GM19452 (cell line): ENCODE results near the gene GRAP2.

ENCODE experiments used
- ATAC-seq: cut with Tn5 transposase; IDR thresholded peaks from one replicate; pipeline ENCODE4 v1.9.1; 2021; ENCODE audit not compliant: unreplicated experiment

GRAP2 gene

DNA sequence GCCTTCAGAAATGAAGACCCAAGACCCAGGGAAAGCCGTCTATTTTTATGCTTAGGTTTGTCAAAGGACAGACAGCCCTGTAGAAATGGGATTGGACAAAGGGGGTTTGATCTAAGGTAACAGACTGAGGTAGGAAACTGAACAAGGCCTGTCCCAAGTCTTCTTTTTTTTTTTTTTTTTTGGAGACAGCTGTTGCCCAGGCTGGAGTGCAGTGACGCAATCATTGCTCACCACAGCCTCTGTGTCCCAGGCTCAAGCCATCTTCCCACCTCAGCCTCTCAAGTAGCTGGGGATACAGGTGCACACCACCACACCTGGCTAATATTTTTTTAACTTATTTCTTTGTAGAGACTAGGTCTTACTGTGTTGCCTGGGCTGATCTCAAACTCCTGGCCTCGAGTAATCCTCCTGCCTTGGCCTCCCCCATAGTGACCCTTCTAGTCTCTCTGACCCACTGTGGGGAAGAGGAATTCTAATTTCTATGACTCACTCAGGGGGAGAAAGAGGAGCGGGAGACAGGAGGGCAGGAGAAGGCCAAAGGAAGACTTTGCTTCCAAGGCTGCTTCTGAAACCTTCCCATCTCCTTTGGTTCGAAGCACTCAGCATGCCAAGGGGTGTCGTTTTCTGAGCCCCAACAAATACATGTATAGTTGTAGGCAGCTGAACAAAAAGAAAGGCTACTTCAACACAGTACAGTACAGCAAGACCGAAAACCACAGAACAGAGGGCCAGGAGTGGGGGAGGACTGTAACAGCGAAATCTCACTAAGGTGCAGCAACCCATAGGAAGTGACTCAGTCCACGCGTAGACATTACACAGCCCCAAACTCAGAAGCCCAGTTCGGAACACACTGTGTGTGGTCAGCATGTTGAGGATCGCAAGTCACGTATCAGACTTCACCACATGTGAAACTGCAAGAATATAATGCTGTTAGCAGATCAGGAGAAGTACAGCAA is 60.2 kb downstream of the GRAP2 start:
- no peak for ATAC-seq

DNA sequence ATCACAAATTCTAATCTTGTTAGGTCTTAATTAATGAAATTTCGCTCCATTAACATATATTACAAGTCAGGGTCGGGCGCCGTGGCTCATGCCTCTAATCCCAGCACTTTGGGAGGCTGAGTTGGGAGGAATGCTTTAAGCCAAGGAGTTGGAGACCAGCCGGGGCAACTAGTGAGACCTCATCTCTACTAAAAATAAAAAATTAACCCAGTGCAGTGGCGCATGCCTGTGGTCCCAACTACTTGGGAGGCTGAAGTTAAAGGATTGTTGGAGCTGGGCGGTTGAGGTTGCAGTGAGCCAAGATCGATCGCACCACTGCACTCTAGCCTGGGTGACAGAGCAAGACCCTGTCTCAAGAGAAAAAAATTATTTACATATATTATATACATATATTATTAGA is 61.2 kb downstream of the GRAP2 start:
- no peak for ATAC-seq

DNA sequence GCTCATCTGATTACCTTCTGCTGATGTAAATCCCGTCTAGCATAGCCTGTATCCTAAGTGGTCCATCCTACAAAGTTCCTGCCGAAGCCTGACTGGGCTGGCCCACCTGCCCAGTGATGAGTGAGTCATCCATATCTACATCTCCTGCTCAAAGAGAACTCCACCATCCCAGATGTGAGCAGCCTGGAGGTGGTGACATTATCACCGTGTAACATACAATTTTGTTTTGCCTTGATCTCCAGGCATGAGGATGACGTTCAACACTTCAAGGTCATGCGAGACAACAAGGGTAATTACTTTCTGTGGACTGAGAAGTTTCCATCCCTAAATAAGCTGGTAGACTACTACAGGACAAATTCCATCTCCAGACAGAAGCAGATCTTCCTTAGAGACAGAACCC is 64.9 kb downstream of the GRAP2 start:
- ATAC-seq, result no peak

DNA sequence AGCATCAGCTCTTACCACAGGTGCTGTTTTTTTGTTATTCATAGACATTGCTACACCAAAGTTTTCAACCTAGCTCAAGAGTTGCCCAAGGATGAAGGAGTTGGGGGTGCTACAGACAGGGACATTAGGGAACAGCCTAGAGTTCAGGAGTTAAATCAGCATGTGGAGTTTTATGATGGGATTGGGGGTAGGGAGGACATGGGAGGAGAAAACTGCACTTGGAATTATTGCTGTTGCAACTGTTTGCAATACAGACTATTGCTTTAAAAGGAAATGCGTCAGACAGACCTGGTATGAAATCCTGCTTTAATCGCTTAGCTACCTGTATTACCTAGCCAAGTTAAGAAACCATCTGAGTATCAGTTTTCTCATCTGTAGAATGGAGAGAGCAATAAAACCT is 65.6 kb downstream of the GRAP2 start:
- no peak for ATAC-seq

DNA sequence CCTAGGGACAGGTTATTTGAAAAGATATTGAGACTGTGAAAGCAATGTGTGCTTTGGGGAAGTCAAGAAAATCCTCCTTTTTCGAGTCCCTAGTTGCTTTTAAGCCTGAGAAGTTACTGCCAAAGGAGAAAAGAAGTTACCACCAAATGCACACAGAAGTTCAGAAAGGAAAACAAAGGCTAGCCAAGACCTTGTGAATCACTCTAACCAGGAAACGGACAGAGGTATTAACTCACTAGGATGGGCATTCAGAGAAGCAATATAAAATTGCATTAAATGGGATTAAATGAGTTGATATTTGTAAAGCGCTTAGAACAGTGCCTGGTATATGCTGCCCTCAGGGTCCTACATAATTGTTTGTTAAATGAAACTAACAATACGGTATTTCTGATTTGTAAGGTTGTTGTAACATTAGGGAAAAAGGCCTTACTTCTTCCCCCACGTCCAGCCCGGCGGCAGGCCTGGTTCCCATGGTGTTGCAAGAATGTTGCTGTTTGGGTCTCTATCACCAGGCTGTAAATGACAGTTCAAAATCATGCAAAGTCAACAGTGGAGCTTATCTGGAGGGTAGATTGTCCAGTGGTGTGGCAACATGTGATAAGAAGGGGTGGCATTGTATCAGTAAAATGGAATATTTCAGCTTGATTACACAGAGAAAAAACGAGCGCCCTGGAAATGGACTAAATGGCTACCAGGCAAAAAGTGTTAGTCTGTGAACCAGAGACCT is 66.4 kb downstream of the GRAP2 start:
- no peak for ATAC-seq

DNA sequence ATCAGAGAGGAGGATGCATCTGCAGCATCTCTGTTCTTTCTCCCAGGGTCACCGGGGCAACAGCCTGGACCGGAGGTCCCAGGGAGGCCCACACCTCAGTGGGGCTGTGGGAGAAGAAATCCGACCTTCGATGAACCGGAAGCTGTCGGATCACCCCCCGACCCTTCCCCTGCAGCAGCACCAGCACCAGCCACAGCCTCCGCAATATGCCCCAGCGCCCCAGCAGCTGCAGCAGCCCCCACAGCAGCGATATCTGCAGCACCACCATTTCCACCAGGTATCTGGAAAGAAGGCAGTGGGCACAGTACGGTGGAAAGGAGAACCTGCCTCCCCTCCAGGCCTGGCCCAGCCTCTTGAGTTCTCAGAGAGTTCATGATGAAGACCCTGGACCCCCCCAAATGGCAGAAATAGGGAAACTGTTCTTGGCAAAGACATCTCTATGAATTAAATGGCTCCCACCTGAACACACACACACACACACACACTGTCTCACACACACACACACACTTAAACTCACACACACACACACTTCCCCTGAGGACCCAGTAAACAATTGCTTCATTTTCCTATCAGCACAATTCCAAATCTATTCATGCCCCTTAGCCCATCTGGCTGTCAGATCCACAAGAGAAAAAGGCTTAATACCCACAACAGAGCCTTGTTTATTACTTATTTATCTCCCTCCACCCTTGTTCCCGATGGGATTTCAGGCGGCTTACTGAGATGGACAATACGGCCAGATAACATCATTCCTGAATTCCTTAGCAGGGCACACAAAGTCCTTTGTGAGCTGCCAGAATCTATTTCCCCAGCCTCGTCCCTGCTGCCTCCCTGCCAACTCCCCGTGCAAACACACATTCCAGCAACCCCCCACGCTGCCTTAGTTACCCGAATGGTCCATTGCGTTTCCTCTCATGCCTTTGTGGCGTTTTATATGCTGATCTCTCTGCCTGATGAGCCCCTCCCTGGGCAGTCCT is 67.4 kb downstream of the GRAP2 start:
- no peak for ATAC-seq

DNA sequence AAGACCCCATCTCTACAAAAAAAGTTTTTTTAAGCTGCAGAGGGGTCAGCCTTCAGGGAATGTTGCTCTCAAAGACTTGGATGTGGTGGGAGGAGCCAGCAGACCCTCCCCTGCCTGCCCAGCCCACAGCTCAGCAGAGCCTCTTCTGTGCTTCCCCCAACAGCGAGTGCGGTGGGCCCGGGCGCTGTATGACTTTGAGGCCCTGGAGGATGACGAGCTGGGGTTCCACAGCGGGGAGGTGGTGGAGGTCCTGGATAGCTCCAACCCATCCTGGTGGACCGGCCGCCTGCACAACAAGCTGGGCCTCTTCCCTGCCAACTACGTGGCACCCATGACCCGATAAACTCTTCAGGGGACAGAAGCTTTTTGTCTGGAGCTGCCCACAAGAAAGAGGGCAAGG is 69.9 kb downstream of the GRAP2 start:
- ATAC-seq, result no peak

DNA sequence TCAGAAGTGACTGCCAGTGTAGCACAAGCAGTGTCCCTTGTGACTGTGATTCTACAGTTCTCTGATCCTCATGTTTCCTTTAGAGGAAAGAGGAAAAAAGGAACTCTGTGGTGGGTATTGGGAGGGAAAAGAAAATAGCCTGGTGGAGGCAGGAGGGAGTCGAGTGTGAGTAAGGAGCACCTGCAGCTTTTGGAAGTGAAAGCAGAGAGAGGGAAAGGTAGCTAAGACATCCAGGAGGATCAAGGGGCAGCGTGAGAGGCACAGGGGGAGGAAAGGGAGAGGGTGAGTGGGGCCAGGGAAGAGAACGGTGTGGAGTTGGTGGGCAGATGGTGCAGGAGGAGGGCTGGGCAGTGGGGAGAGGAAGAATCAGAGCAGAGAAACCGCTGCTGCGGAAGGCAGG is 71.8 kb downstream of the GRAP2 start:
- no peak for ATAC-seq

DNA sequence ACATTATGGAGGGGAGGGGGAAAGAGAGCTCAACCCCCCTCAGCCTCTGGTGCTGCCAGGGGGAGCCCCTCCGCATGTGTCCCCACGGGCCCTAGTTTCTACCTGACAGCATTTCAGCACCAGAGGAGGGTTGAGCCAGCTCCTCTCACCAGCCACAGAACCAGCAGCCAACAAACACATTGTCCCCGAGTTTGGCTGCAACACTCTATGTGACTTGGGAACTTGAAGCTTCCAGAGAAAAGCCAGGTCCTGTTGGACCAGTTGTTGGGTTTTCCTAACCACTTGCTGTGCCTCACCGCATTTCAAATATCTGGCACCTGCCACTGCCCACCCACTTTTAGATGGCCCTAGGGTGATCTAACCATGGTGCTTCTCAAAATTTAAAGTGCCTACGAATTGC is 72.8 kb downstream of the GRAP2 start:
- no peak for ATAC-seq

DNA sequence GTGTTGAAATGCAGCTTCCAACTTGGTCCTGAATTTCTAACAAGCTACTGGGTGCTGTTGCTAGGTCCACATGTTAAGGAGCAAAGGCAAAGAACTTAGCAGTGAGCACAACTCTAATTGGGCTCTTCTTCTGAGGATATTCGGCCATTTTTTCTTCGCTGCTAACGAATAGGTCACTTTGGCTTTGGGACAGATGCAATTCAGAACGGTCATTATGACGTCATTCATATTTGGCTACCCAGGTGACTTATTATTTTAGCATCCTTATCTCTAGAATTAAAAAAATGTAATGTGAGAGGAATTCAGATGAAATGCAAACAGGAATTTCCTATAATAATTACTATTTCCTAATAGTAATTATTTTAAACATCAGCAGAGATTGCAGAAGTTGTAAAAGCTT is 73.2 kb downstream of the GRAP2 start:
- no peak for ATAC-seq

DNA sequence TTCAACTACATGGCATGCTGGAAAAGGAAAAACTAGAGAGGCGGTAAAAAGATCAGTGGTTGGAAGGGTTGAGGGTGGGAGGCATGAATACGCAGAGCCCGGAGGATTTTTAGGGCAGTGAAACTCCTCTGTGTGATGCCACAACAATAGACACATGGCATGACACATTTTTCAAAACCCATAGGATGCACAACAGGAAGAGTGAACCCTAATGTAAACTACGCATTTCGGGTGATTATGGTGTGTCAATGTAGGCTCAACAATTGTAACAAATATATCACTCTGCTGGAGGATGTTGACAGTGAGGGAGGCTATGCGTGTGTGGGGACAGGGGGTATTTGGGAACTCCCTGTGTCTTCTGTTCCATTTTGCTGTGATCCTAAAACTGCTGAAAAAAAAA is 78.2 kb downstream of the GRAP2 start:
- ATAC-seq, result no peak

DNA sequence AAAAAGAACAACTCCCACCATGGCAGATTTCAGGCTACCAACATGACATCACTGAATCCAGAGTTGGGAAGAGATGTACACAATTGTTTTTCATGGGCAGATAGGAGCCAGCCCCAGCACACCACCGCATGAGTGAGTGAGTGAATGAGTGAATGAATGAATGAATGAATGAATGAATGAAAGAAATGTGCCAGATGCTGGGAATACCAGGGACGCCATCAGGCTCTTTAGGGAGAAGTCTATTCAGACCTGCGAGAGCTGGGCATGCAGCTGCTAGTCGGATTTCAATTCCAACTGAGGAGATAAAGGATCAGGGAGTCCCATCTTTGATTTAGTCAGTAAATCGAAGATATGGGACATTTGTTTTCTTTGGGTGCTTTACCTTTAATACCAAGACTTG is 78.6 kb downstream of the GRAP2 start:
- no peak for ATAC-seq

DNA sequence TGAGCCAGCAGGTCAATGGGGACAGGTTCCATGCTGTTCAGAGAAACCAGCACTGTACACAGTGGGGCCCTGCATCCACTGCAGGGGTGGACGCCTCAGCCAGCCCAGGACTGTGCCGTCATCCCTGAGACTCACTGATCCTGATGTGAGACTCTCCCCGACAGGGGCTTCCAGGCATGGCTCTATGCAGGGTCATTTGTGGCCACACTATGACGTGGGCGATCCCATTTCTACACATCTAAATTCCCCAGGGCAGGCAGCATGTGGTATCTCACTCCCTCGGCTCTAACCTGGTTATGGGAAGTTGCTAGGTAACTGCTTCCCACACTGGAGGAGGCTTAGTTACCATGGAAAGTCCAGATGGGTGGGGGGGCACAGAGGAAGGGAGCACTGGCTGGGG is 79.7 kb downstream of the GRAP2 start:
- ATAC-seq, result no peak

DNA sequence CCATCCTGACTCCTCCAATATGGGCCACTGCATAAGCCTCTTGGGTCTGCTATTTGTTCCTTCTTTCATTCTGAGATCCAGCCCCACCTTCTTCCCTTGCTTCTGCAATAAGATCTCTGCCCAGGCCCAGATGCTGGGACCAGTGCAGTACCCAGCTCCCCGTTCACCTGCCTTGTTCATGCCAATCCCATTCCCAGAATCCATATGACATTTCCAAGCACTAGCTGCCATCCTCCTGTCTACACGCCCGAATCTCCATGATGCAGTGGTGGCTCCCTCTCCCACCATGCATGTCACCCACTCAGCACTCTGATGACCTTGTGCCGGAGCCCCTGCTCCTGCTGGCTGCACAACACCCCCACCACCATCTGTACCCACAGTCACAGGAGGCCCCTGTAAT is 82.5 kb downstream of the GRAP2 start:
- no peak for ATAC-seq

DNA sequence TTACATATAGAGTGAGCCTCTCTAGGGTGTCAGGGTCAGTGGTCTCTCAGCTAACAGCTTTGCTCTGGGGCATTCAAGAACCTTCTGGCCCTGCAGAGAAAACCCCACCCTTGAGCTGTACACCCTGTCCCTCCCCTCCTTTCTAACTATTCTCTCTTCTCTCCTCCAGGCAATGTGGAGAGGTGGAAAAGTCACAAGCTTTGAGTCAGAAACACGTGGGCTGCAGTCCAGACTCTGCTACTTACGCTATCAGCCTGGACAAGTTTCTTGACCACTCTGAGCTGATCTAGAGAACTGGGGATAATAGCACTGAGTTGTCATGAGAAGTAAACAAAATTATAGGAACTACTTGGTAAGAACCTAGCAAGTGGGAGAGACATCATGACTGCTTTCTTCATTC is 83.1 kb downstream of the GRAP2 start:
- no peak for ATAC-seq

DNA sequence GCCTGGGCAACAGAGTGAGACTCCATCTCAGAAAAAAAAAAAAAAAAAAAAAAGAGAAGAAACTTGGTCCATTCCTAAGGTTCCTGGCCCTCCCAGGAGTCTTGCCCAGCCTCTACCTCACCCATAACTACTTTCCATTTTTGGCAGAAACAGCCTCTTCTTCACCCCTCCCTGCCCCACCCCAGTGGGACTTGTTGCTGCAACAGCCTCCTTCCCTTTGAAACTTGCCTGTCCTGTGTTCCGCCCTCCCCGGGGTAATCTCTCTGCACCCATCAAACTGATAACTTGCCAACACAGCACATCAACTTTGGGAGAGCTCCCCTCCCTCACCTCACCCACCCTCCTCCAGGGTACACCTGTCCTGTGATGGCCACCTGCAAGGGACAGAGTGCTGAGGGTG is 83.9 kb downstream of the GRAP2 start:
- ATAC-seq, result no peak

DNA sequence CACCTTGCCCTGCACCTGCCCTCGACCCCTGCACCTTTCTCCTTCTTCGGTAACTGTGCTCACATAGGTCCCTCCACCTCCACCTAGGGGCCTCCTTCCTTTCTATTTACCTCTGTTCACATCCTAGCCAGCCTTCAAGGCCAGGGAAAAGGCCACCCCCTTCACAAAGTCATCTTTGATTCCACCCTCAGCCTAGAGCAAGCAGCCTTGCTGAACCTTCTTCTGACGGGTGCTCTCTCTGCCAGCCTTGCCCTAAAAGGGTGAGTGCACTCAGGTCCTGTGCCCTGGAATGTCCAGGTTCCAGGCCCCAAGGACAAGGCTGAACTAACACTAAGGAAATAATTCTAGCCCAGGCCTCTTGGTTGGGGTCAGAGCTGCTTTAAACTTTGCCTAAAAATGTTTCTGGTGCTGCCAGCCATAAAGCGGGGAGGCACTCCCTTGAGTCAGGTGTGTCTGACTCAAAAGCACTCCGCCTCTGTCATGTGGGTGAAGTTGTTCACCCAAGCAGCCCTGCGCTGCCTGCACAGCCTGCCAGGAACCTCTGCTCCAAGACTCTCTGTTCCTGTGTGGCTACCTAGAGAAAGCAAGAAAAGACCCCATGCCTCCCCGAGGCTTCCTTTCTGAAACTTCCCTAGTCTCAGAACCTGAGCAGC is 84.6 kb downstream of the GRAP2 start:
- no peak for ATAC-seq

DNA sequence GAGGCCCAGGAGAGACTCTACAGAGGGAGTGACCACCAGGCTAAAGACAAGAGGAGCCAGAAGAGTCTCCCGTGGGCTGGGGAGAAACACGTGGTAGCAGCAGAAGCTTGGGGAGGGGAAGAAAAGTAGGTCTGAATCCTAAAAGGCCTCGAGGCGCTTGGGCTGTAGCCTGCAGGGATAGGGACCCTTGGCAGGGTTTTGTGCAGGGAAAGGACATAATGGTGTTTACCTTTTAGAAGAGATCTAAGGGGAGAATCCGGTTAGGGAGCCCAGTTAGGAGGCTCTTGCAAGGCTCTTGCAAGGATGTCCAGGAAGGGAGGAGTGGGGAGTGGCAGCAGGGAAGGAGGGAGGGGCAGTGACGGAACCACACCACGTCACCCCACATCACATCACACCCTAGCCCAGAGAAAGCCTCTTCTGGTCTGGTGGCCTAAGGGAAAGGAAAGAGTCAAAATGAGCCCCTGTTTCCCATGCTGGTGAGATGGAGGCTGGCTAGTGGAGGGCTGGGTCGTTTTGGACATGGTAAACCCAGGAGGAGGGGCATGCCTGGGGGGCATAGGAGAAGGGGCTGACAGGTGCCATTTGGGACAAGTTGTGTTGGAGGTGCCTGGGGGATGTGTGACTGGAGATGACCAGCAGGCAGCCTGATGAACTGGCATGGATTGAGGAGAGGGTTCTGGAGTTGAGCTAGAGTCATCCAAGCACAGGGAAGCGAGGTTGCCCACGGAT is 87.7 kb downstream of the GRAP2 start:
- no peak for ATAC-seq

DNA sequence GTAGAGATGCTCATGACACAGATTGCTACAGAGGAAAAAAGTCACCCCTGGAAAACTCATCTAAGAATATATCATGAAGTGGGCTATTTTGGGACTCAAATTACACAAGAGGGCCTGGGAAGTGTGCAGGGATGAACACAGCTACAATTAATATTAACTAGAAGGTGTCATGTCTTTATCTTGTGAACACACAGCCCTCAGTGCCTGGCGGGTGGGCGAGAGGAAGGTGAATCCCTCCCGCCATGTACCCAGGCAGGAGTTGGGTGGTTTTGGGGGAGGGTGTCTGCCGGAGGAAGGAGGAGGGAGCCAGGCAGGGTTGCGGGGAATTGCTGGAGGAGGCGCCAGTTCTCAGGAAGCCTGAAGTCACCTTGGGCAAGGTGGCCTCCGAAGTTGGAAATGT is 88.7 kb downstream of the GRAP2 start:
- no peak for ATAC-seq

DNA sequence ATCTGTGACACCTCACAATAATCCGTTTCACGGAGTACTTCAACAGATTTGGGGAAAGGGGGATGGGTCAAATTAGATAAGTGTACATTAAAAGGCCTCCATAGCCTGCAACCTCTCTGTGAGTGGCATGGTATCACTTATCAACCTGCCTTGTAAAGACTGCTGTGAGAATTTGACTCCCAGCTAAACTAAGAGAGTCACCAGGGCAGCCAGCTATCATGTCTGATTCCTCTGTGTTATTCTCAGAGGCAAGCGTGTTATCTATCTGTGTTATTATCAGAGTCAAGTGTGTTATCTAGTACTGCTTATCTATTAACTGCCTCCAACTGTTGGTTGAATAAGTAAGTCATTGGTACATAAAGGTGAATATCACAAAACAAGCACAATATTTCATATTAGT is 89.8 kb downstream of the GRAP2 start:
- ATAC-seq, result no peak
